OCI-LY7 (cell line): Measurements from ENCODE around the gene CBFA2T3. TPM values are rescaled to one million over a fixed set of nuclear protein-coding genes. Genes with fewer than 3 reads are reported as not detected.
A peak's percentile ranks its signal among the peaks of the same experiment; 100 is the strongest.

Source experiments
- BruUV-seq: library from RNA; stranded (reverse); fragments of 400-500 nt; replicated peaks from 2 replicates; lab custom pipeline; 2021; lab: Mats Ljungman, UMichigan
- CTCF ChIA-PET: fragments of 300-600 bp; sonication (Branson Sonifier 250); formaldehyde crosslinking; loops from one replicate; lab custom pipeline; 2022; ENCODE audit warnings: antibody characterized with exemption; ENCODE audit not compliant: unreplicated experiment; lab: Charles Lee
- POLR2A ChIA-PET: fragments of 300-600 bp; sonication (Branson Sonifier 250); formaldehyde crosslinking; loops from one replicate; lab custom pipeline; 2022; ENCODE audit warnings: antibody characterized with exemption; lab: Charles Lee
- DNase-seq: peaks from one replicate; pipeline ENCODE4 v3.0.0-alpha.2; 2015; ENCODE audit warnings: low spot score
- H2AFZ ChIP-seq: fragments of 200-600 bp; sonication (generic), shearing (Covaris generic); 2 replicates; pipeline ENCODE4 v1.6.1; 2014; ENCODE audit warnings: mild to moderate bottlenecking, antibody characterized with exemption, low read length, moderate library complexity
- H3K27ac ChIP-seq: fragments of 200-600 bp; sonication (generic); 2 replicates; pipeline ENCODE4 v1.5.1; 2014; ENCODE audit warnings: mixed run types, low read depth, mild to moderate bottlenecking, moderate library complexity, low read length, inconsistent platforms; ENCODE audit not compliant: poor library complexity, severe bottlenecking
- H3K36me3 ChIP-seq: fragments of 200-600 bp; sonication (generic); 2 replicates; pipeline ENCODE4 v1.6.1; 2014; ENCODE audit warnings: mild to moderate bottlenecking, antibody characterized with exemption, low read length, moderate library complexity, mixed read lengths; ENCODE audit not compliant: insufficient read depth
- H3K4me1 ChIP-seq: fragments of 200-600 bp; sonication (generic); 2 replicates; pipeline ENCODE4 v1.5.1; 2014; ENCODE audit warnings: mild to moderate bottlenecking, low read length; ENCODE audit not compliant: insufficient read depth, poor library complexity, severe bottlenecking
- H3K4me2 ChIP-seq: fragments of 200-600 bp; sonication (generic); 2 replicates; pipeline ENCODE4 v1.6.1; 2014; ENCODE audit warnings: mild to moderate bottlenecking, low read length
- H3K4me3 ChIP-seq: fragments of 200-600 bp; sonication (generic); 2 replicates; pipeline ENCODE4 v1.5.1; 2014; ENCODE audit warnings: mild to moderate bottlenecking, low read depth, low read length; ENCODE audit not compliant: poor library complexity, severe bottlenecking
- H3K79me2 ChIP-seq: fragments of 200-600 bp; sonication (generic); 2 replicates; pipeline ENCODE4 v1.6.1; 2016; ENCODE audit warnings: low read depth, mild to moderate bottlenecking, low read length, moderate library complexity, mixed read lengths; ENCODE audit not compliant: insufficient read depth
- H3K9me2 ChIP-seq: fragments of 200-600 bp; sonication (generic); 2 replicates; pipeline ENCODE4 v1.6.1; 2016; ENCODE audit warnings: mild to moderate bottlenecking, low read length, mixed read lengths; ENCODE audit not compliant: insufficient read depth
- H3K9me3 ChIP-seq: fragments of 200-600 bp; sonication (generic); 2 replicates; pipeline ENCODE4 v1.6.1; 2014; ENCODE audit warnings: mild to moderate bottlenecking, mixed run types, low read length, mixed read lengths
- H4K20me1 ChIP-seq: fragments of 200-600 bp; sonication (generic); 2 replicates; pipeline ENCODE4 v1.6.1; 2014; ENCODE audit warnings: mild to moderate bottlenecking, antibody characterized with exemption, low read length, moderate library complexity, mixed read lengths; ENCODE audit not compliant: insufficient read depth
- CTCF ChIP-seq: fragments of 200-600 bp; sonication (generic); conservative IDR thresholded peaks from 2 replicates; pipeline ENCODE4 v1.5.1; 2014; ENCODE audit warnings: mild to moderate bottlenecking, antibody characterized with exemption, low read length, moderate library complexity, mixed read lengths
- EZH2phosphoT487 ChIP-seq: fragments of 200-600 bp; sonication (generic); IDR thresholded peaks from 2 replicates; pipeline ENCODE4 v1.6.1; 2018; ENCODE audit warnings: low read depth, borderline replicate concordance, mild to moderate bottlenecking, mixed run types, antibody characterized with exemption, low read length, moderate library complexity, mixed read lengths
- intact Hi-C: fragments of 100-400 bp; cut with micrococcal nuclease; formaldehyde crosslinking; loops from one replicate; pipeline ENCODE4 v1.10.0; 2022; ENCODE audit not compliant: unreplicated experiment
- total RNA-seq, 2 experiments: library from RNA; depleted of rRNA in 1 of 2; stranded (reverse); fragments of >200 nt in 1 of 2; shearing (Covaris generic) in 1 of 2; gene quantifications; 2 replicates each; pipeline ENCODE4 v1.2.3, GENCODE V29; 2014 to 2022

The CBFA2T3 gene
- total RNA-seq, 2 experiments from 2014 or later: 1.1 to 48.0 TPM

GRCh38 chr16:88939972-88940861 lies 36.8 kb downstream of the CBFA2T3 start:
- no TSS peak for BruUV-seq
- H3K4me3 ChIP-seq: peak overlapping the region; percentile 60
- CTCF ChIA-PET: no interaction called here
- no peak overlapping the region for H2AFZ ChIP-seq
- H3K27ac ChIP-seq: no peak overlapping the region
- H3K36me3 ChIP-seq: no peaks in the 10 kb centered on the region
- POLR2A ChIA-PET: no interaction called here
- TF ChIP-seq EZH2phosphoT487: peak; percentile 94
- TF ChIP-seq CTCF: no peak
- peak overlapping the region; percentile 59 for H3K4me2 ChIP-seq
- no peaks in the 10 kb centered on the region for H3K9me2 ChIP-seq
- intact Hi-C loops: loop anchor here (5.0 kb wide), 1 partner anchor 122 kb away; no protein-coding TSS in a partner anchor
- no peaks in the 10 kb centered on the region for H4K20me1 ChIP-seq
- no peaks in the 10 kb centered on the region for H3K9me3 ChIP-seq
- H3K79me2 ChIP-seq: no peaks in the 10 kb centered on the region
- DNase-seq: no peak
- peaks cover 63% of the 10 kb centered on the region for H3K4me1 ChIP-seq

- ChIA-PET POLR2A (no interaction called here), CTCF (no interaction called here)
- H4K20me1 ChIP-seq: no peaks in the 10 kb centered on the region
- DNase-seq: no peak
- H3K4me1 ChIP-seq: peaks cover 63% of the 10 kb centered on the region
- no peaks in the 10 kb centered on the region for H3K9me3 ChIP-seq
- no peak overlapping the region for H3K27ac ChIP-seq
- peak overlapping the region; percentile 59 for H3K4me2 ChIP-seq
- intact Hi-C loops: no loop called here
- TF ChIP-seq EZH2phosphoT487: no peak
- TF ChIP-seq CTCF: no peak
- no peaks in the 10 kb centered on the region for H3K36me3 ChIP-seq
- H3K79me2 ChIP-seq: no peaks in the 10 kb centered on the region
- H3K9me2 ChIP-seq: no peaks in the 10 kb centered on the region
- no TSS peak for BruUV-seq
- H2AFZ ChIP-seq: no peak overlapping the region
- H3K4me3 ChIP-seq: peak overlapping the region; percentile 60
Observed at GRCh38 chr16:88939245-88939971, 37.6 kb downstream of the CBFA2T3 start.
